BLaER1 treated with 17β-estradiol and CSF1 and Interleukin-3, amounts not matched to agents 10 nM and 100 nM (cell line): ENCODE measurements around the gene CACNA2D3.

Experiments
- H3K27ac ChIP-seq, 11 experiments: shearing (Covaris generic); formaldehyde crosslinking; 2 replicates each; pipeline ENCODE4 v1.8.1; 2022
- H3K27me3 ChIP-seq, 11 experiments: shearing (Covaris generic); formaldehyde crosslinking; 2 replicates each; pipeline ENCODE4 v1.8.1; 2022
- H3K36me3 ChIP-seq, 11 experiments: shearing (Covaris generic); formaldehyde crosslinking; 2 replicates each; pipeline ENCODE4 v1.8.1; 2022
- H3K4me1 ChIP-seq, 10 experiments: shearing (Covaris generic); formaldehyde crosslinking; 2 replicates each; pipeline ENCODE4 v1.8.1; 2022
- H3K4me2 ChIP-seq, 11 experiments: shearing (Covaris generic); formaldehyde crosslinking; 2 replicates each; pipeline ENCODE4 v1.8.1; 2022
- H3K4me3 ChIP-seq, 10 experiments: shearing (Covaris generic); formaldehyde crosslinking; 2 replicates each; pipeline ENCODE4 v1.8.1; 2022
- H3K9ac ChIP-seq, 11 experiments: shearing (Covaris generic); formaldehyde crosslinking; 2 replicates each; pipeline ENCODE4 v1.8.1; 2022
- H3K9me3 ChIP-seq, 11 experiments: shearing (Covaris generic); formaldehyde crosslinking; replicated peaks in 1 of 11; 2 replicates each; pipeline ENCODE4 v1.8.1; 2022
- H4K20me1 ChIP-seq, 11 experiments: shearing (Covaris generic); formaldehyde crosslinking; 2 replicates each; pipeline ENCODE4 v1.8.1; 2022
- Cebpa-rat ChIP-seq, 11 experiments: shearing (Covaris generic); IDR thresholded peaks; 2 replicates each; pipeline ENCODE4 v1.8.1; 2022

The CACNA2D3 gene

DNA sequence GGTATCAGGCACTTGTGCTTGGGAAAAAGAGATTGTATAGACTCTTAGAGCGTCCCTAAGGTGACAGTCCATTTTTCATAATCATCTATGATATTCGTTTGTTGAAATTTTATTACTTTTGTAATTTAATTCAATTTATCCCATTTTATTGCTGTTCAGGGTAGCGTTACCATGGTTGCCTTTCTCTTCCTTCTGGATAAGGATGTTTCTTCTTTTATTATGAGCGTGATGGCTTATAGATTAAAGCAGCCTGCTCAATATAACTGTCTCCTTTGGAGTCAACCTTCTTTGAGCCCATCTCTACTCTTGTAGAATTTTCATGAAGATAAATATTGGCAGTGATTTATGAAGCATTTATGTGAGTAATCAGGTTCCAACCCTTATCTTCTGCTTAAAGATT lies 623.5 kb downstream of the CACNA2D3 start:
- no peak for TF ChIP-seq Cebpa-rat (IDR thresholded peaks at IDR 0.05)
- Histone ChIP-seq H3K36me3 (no peaks in the 10 kb centered on the region), H3K4me3 (no peak overlapping the region), H3K27ac (no peak overlapping the region), H4K20me1 (no peaks in the 10 kb centered on the region), H3K9me3 (no peaks in the 10 kb centered on the region), H3K4me2 (no peak overlapping the region), H3K27me3 (no peaks in the 10 kb centered on the region), H3K4me1 (no peaks in the 10 kb centered on the region), H3K9ac (no peak overlapping the region)

DNA sequence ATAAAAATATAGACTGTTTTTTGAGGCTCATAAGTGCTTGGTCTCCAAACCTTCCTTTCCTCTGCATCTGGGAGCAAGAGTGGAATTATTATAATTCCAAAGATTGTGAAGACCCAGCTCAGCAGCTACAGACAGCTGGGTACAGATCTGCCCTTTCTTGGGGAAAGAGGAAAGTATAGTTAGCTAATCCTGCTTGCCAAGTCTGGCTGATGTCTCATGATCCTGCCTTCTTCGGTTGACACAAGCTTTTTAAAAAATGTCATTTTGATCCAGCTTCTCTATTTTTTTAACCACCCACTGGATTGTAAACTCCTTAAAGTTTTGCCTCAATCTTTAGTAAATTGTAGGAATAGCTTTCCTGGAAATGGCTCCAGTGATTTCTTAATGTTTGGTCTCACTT lies 624.4 kb downstream of the CACNA2D3 start:
- Histone ChIP-seq H3K9ac (no peak overlapping the region), H3K4me2 (no peak overlapping the region), H3K4me1 (no peaks in the 10 kb centered on the region), H3K9me3 (no peaks in the 10 kb centered on the region), H3K4me3 (no peak overlapping the region), H3K27ac (no peak overlapping the region), H3K27me3 (no peaks in the 10 kb centered on the region), H4K20me1 (no peaks in the 10 kb centered on the region), H3K36me3 (no peaks in the 10 kb centered on the region)
- no peak for TF ChIP-seq Cebpa-rat (IDR thresholded peaks at IDR 0.05)

DNA sequence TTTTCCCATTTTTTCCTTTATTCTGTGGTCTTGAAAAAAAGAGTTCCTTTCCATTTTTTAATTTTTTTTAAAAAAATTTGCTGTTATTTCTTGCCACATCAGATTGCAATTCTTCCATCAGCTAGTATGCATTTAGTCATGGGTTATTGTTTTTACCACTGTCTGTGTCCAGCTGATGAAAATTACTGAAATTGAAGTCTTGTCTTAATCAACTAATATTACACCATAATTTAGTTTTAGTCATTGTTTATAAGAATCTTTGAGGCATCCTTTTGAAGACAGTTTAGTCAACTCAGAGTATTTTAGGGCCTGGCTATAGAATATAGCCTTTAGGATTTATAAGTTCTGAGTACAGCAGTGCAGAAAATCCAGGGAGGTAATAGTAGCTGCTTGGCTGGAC lies 633.4 kb downstream of the CACNA2D3 start:
- H3K36me3 ChIP-seq = no peaks in the 10 kb centered on the region
- no peak overlapping the region for H3K9ac ChIP-seq
- no peak overlapping the region for H3K4me3 ChIP-seq
- H3K4me1 ChIP-seq = no peaks in the 10 kb centered on the region
- no peak overlapping the region for H3K4me2 ChIP-seq
- no peaks in the 10 kb centered on the region for H3K27me3 ChIP-seq
- TF ChIP-seq Cebpa-rat (IDR thresholded peaks at IDR 0.05) = no peak
- no peaks in the 10 kb centered on the region for H4K20me1 ChIP-seq
- no peaks in the 10 kb centered on the region for H3K9me3 ChIP-seq
- H3K27ac ChIP-seq = no peak overlapping the region

DNA sequence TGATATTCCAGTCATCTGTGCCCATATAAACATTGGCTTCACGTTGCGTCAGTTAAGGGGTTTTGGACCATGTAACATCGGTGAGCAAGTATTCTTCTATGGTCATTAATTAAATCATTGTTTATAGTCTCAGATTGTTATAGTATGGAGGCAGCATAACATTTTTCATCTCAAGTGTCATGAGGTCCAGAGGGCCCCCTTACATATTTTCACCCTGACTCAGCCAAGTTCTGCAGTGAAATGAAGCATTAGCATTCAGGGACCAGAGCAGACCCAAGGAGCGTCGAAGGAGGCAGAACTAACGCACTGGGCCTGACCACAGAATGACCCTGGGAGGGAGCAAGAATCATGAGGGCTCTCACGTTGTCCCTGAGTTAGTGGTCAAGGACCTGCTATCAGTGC lies 634.0 kb downstream of the CACNA2D3 start:
- Histone ChIP-seq H3K9ac (no peak overlapping the region), H3K27ac (no peak overlapping the region), H3K27me3 (no peaks in the 10 kb centered on the region), H3K4me2 (no peak overlapping the region), H4K20me1 (no peaks in the 10 kb centered on the region), H3K36me3 (no peaks in the 10 kb centered on the region), H3K4me1 (no peaks in the 10 kb centered on the region), H3K4me3 (no peak overlapping the region), H3K9me3 (no peaks in the 10 kb centered on the region)
- no peak for TF ChIP-seq Cebpa-rat (IDR thresholded peaks at IDR 0.05)

DNA sequence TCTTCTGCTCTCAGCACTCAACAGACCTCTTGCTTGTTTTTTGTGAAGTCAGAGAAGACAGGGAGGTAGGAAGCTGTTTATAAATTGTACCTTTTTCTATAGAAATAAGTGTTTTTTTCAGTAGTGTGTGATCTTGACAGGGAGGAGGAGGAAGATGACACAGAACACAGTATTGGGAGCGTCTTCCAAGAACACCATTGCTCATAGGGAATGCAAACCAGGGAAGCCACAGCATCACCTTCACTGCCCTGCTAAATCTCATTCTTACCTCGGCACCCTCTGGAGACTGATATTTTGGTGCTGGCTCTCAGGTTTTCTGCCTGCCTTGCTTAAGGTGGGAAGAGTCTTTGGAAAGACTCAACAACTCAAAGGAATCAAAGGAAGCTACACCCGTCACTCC lies 636.1 kb downstream of the CACNA2D3 start:
- no peak overlapping the region for H3K4me3 ChIP-seq
- no peak overlapping the region for H3K27ac ChIP-seq
- H3K4me2 ChIP-seq = no peak overlapping the region
- no peaks in the 10 kb centered on the region for H3K9me3 ChIP-seq
- H4K20me1 ChIP-seq = no peaks in the 10 kb centered on the region
- no peak overlapping the region for H3K9ac ChIP-seq
- H3K4me1 ChIP-seq = no peaks in the 10 kb centered on the region
- no peaks in the 10 kb centered on the region for H3K27me3 ChIP-seq
- H3K36me3 ChIP-seq = no peaks in the 10 kb centered on the region
- no peak for TF ChIP-seq Cebpa-rat (IDR thresholded peaks at IDR 0.05)

DNA sequence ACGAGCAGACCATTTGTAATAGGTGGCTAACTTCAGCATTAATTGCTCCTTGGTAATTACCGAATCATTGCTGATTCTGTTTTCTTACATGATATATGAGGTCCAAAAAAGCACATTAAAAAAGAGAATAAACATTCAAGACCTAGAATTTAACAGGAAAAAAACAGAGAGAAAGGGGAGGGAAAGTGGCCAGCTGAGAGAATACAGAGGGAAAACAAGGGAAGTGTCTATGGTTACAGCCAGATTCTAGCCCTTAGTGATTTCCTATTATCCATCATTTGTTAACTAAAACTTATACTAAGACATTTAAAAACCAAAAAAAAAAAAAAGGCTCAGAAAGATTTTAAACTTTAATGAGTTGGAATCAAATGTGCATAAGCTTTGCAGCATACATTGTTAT lies 636.8 kb downstream of the CACNA2D3 start:
- Histone ChIP-seq H4K20me1 (no peaks in the 10 kb centered on the region), H3K9me3 (no peaks in the 10 kb centered on the region), H3K27me3 (no peaks in the 10 kb centered on the region), H3K4me2 (no peak overlapping the region), H3K27ac (no peak overlapping the region), H3K9ac (no peak overlapping the region), H3K4me1 (no peaks in the 10 kb centered on the region), H3K4me3 (no peak overlapping the region), H3K36me3 (no peaks in the 10 kb centered on the region)
- no peak for TF ChIP-seq Cebpa-rat (IDR thresholded peaks at IDR 0.05)

DNA sequence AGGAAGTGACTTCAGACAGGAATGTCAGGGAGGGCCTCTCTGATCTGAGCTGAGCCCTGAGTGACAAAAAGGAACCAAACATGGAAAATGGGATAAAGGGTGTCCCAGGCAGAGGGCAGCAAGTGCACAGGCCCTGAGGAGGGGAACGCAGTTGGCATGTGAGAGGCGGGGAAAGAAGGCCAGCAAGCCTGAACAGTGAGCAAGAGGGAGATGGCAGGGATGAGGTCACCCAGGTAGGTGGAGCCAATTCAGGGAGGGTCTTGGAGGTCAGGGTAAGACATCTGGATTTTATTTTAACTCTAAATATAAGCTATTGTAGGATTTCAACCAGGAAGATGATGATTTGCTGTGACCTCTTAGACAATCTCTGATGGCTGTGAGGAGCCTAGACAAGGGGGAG lies 637.8 kb downstream of the CACNA2D3 start:
- Histone ChIP-seq H3K4me3 (no peak overlapping the region), H4K20me1 (no peaks in the 10 kb centered on the region), H3K27me3 (no peaks in the 10 kb centered on the region), H3K9ac (no peak overlapping the region), H3K27ac (no peak overlapping the region), H3K36me3 (no peaks in the 10 kb centered on the region), H3K4me2 (no peak overlapping the region), H3K4me1 (no peaks in the 10 kb centered on the region), H3K9me3 (no peaks in the 10 kb centered on the region)
- TF ChIP-seq Cebpa-rat (IDR thresholded peaks at IDR 0.05) = no peak

DNA sequence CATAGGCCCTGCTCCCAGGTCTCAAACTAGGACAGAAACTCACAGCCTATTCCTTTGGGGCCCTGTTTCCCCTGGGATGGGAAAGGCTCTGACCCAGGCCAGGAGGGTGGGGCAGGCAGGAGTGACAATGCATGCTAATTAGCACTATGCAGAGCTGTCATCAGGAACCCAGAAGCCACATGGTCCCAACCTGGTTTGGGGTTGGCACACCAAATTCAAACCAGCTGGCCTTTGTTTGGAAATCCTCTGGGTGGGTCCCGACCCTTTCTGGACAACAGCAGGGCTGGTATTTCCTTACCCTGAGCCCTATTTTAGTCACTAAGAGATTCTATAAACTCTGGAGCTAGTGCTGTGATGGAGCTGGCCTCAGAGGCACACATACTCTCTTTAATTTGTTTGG lies 639.3 kb downstream of the CACNA2D3 start:
- Histone ChIP-seq H3K4me2 (no peak overlapping the region), H3K9ac (no peak overlapping the region), H3K9me3 (no peaks in the 10 kb centered on the region), H3K27me3 (no peaks in the 10 kb centered on the region), H3K36me3 (no peaks in the 10 kb centered on the region), H3K27ac (no peak overlapping the region), H3K4me1 (no peaks in the 10 kb centered on the region), H4K20me1 (no peaks in the 10 kb centered on the region), H3K4me3 (no peak overlapping the region)
- TF ChIP-seq Cebpa-rat (IDR thresholded peaks at IDR 0.05) = no peak

DNA sequence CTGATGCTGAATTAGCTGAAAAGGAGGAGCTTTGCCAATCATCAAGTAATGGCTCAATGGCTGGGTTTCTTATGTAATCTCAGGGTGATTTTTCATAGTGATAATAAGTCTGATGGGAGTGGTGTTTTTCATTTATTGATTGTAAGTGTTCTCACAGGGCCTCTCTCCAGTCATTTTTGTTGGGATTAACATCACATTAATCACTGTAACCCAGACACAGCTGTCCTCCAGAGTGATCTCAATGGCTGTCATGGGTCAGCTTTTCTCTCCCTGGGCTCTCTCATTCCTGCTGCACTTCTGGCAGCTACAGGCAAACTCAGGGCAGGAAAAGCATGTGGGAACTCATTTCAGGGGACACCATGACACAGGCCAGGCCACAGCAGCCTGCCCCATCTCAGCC lies 642.6 kb downstream of the CACNA2D3 start:
- no peak for TF ChIP-seq Cebpa-rat (IDR thresholded peaks at IDR 0.05)
- no peak overlapping the region for H3K27ac ChIP-seq
- no peaks in the 10 kb centered on the region for H3K9me3 ChIP-seq
- H3K9ac ChIP-seq = no peak overlapping the region
- H3K4me1 ChIP-seq = no peaks in the 10 kb centered on the region
- H3K36me3 ChIP-seq = no peaks in the 10 kb centered on the region
- no peak overlapping the region for H3K4me3 ChIP-seq
- H4K20me1 ChIP-seq = no peaks in the 10 kb centered on the region
- H3K27me3 ChIP-seq = no peaks in the 10 kb centered on the region
- H3K4me2 ChIP-seq = no peak overlapping the region

DNA sequence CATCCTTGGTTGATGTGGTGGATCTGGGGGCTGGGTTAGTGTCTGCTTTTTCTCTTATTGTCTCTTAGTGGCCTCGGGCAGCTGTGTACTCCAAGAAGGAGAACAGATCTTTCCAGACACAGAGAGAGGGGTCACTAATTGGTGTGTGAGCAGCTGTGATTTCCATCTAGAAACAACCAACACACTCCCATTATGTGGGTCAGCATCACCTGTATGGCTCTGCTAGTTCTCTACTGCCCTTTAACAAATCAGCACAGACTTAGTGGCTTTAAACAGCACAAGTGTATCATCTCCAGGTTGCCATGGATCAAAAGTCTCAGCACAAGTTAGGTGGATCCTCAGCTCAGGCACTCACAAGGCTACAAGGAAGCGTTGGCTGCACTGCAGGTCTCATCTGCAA lies 648.7 kb downstream of the CACNA2D3 start:
- Histone ChIP-seq H3K36me3 (no peaks in the 10 kb centered on the region), H3K4me1 (no peaks in the 10 kb centered on the region), H3K9me3 (no peaks in the 10 kb centered on the region), H3K27me3 (no peaks in the 10 kb centered on the region), H3K9ac (no peak overlapping the region), H3K27ac (no peak overlapping the region), H3K4me3 (no peak overlapping the region), H3K4me2 (no peak overlapping the region), H4K20me1 (no peaks in the 10 kb centered on the region)
- no peak for TF ChIP-seq Cebpa-rat (IDR thresholded peaks at IDR 0.05)

DNA sequence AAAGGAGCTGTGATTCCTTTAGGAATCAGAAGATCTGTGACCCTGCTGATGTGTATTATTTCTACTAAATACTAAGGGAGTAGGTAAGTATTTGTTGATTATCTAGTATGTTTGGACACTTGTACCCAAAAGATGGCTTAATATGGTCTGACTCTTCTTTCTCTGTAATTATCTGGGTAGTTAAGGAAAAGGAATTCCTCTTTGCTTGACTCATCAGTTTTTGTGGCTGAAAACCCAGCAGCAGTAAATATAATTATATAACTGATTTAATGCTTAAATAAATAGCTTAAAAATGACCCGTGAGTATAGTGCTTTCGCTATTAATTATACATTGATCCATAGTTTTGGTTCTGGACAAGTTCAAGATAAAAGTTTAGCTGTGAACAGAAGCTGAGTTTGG lies 649.7 kb downstream of the CACNA2D3 start:
- Histone ChIP-seq H3K4me3 (no peak overlapping the region), H3K9me3 (no peaks in the 10 kb centered on the region), H3K4me1 (no peaks in the 10 kb centered on the region), H3K4me2 (no peak overlapping the region), H4K20me1 (no peaks in the 10 kb centered on the region), H3K9ac (no peak overlapping the region), H3K36me3 (no peaks in the 10 kb centered on the region), H3K27ac (no peak overlapping the region), H3K27me3 (no peaks in the 10 kb centered on the region)
- TF ChIP-seq Cebpa-rat (IDR thresholded peaks at IDR 0.05) = no peak
